ENCODE data around the gene POPDC2. TPM values are rescaled to one million over a fixed set of nuclear protein-coding genes. Genes with fewer than 3 reads are reported as not detected.
A peak's percentile ranks its signal among the peaks of the same experiment; 100 is the strongest.

POPDC2 gene
- total RNA-seq, 3 donors from 2014 or later = 0.84 to 2.3 (median 2.0) TPM

DNA sequence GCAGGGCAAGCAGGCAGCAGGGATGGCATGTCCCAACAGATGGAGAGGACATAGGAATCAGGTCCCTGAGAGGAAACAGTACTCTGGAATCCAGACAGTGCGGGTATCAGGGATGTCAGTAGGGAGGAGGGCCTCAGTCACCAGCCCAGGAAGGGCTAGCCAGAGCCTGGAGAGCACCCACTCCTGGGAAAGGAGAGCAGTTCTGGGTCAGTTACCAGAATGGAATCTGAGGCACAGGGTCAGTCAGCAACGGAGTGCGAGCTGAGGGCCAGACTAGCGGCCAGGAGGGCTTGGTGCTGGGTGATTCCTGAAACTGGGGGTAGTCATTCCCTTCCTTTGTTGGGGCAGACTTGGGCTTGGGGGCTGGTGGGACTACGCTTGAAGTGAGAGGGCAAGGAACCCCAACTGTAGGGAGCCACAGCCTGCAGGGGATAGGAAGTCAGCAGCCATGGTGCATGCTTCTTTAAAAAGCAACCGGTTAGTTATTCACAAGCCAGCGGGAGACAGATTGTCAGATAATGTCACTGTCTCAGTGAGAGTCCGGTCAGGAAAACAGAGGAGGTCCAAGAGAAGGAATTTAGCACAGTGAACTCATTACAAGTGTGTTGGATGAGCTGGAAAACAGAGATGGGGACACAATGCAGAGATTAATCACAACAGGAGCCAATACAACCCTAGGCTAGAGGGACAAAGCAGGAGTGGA is 34.8 kb downstream of the POPDC2 start:
- ATAC-seq (no peak), DNase-seq (no peak)
- Mint-ChIP-seq H3K27me3 (ENCODE audit: low read depth) (peaks cover 8% of the 10 kb centered on the region), H3K4me3 (no peak overlapping the region), H3K4me1 (ENCODE audit: low read depth) (peaks cover 33% of the 10 kb centered on the region), H3K9me3 (no peaks in the 10 kb centered on the region), H3K36me3 (ENCODE audit: insufficient read depth) (no peaks in the 10 kb centered on the region)

DNA sequence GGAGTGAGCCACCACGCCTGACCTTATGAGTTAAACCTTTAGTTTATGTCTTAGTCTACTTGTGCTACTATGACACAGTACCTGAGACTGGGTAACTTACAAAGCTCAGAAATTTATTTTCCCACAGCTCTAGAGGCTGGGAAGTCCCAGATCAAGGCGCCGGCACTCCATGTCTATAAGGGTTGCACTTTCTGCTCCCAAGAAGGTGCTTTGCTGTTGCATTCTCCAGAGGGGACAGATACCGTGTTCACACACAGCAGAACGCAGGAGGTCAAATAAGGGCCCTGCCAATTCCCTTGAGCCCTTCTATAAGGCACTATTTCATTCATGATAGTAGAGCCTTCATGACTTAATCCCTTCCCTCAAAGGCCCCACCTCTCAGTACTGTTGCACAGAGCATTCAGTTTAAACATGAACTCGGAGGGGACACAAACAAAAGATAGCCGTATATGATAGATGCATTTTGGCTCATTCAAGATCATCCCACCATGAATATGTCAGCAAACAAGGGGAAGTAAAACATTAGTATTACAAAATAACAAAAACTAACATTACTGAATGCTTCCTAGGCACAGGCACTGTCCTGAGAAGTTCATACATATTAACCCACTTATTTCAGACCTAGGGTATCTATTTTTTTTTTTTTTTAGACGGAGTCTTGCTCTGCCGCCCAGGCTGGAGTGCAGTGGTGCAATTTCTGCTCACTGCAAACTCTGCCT is 36.2 kb downstream of the POPDC2 start:
- H3K4me1 Mint-ChIP-seq (ENCODE audit: low read depth) = peaks cover 29% of the 10 kb centered on the region

DNA sequence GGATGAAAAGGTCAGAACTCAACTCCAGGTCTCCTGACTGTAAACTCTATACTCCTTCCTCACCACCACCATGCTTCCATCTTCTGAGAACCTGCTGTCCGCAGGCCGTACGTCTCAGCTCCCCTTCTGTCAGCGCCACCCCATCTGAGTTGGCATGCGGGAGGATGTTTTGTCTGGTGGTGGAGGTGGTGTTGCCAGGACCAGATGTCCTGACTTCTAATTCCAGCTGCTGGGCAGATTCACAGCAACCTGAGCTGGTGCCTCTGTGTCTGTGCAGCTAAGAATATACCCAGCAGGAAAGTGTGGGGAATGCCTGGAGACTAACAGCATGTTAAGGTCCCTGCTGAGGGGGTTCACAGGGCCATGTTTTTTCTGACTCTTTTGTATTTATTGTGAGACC is 39.5 kb downstream of the POPDC2 start:
- H3K9me3 Mint-ChIP-seq = no peaks in the 10 kb centered on the region
- peaks cover 8% of the 10 kb centered on the region for H3K27me3 Mint-ChIP-seq (ENCODE audit: low read depth)
- no peaks in the 10 kb centered on the region for H3K36me3 Mint-ChIP-seq (ENCODE audit: insufficient read depth)
- H3K4me1 Mint-ChIP-seq (ENCODE audit: low read depth) = peaks cover 2% of the 10 kb centered on the region
- no peak overlapping the region for H3K4me3 Mint-ChIP-seq
- no peak for ATAC-seq
- DNase-seq = no peak

More for the DNA sequence above, 36.2 kb downstream of the POPDC2 start:
- no peaks in the 10 kb centered on the region for H3K36me3 Mint-ChIP-seq (ENCODE audit: insufficient read depth)
- peaks cover 8% of the 10 kb centered on the region for H3K27me3 Mint-ChIP-seq (ENCODE audit: low read depth)
- ATAC-seq (no peak), DNase-seq (no peak)
- no peaks in the 10 kb centered on the region for H3K9me3 Mint-ChIP-seq
- no peak overlapping the region for H3K4me3 Mint-ChIP-seq

DNA sequence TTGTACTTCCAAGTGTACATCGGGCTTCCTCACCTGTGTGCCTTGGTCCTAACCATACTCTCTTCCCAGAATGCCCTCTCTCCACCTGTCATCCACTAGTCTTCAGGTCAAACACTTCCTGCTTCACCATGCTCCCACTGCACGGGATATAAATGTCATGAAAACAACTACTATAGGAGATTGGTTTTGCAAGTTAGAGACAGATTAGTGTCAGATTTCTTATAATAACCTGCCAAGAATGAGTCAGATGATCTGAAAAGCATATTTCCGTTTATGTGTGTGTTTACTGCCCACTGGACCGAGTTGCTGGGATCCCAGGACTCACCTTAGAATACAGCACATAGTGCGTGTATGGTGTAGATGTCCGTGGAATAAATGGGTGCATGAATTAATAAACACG is 41.3 kb downstream of the POPDC2 start:
- Mint-ChIP-seq H3K36me3 (ENCODE audit: insufficient read depth) (no peaks in the 10 kb centered on the region), H3K9me3 (no peaks in the 10 kb centered on the region), H3K27me3 (ENCODE audit: low read depth) (peaks cover 2% of the 10 kb centered on the region), H3K4me3 (no peak overlapping the region), H3K4me1 (ENCODE audit: low read depth) (no peaks in the 10 kb centered on the region)
- ATAC-seq = no peak
- no peak for DNase-seq

DNA sequence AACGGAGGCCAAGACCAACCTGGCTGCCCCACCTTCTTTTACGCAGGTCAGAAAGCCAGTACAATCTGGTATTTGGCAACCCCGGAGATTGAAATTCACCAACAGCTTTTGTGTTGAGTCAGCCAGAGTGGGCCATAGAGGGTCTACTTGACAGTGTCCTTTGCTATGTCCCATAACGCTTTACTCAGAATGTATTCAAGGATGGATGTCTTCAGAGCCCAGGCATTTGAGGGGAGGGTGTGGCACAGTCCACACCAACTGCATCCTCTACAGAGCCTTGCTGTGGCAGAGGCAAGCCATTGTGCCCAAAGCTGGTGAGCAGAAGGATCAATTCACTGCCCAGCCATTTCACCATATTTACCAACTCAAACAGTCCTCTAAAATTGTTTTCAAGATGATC is 44.3 kb downstream of the POPDC2 start:
- peaks cover 2% of the 10 kb centered on the region for H3K27me3 Mint-ChIP-seq (ENCODE audit: low read depth)
- no peak for DNase-seq
- ATAC-seq = no peak
- H3K36me3 Mint-ChIP-seq (ENCODE audit: insufficient read depth) = no peaks in the 10 kb centered on the region
- no peaks in the 10 kb centered on the region for H3K9me3 Mint-ChIP-seq
- H3K4me1 Mint-ChIP-seq (ENCODE audit: low read depth) = no peaks in the 10 kb centered on the region
- no peak overlapping the region for H3K4me3 Mint-ChIP-seq

DNA sequence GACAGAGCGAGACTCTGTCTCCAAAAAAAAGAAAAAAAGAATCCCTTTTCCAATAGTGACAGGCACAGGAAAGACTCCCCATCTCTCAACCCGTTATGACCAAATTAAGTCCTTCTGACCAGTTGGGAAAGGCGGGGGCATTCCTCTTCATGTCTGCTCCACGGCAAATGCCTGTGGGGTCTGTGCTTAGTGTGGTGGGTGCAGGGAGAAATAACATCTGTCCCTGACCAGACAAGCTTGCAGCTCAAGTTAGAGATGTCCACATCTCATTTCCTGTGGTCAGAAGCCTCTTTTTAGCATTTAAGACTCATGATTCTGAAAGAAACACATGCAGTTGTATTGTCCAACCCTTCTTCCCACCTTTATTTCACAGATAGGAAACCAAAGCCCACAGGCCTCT is 46.5 kb downstream of the POPDC2 start:
- ATAC-seq = no peak
- Mint-ChIP-seq H3K9me3 (no peaks in the 10 kb centered on the region), H3K4me3 (no peak overlapping the region), H3K36me3 (ENCODE audit: insufficient read depth) (no peaks in the 10 kb centered on the region), H3K27me3 (ENCODE audit: low read depth) (peaks cover 7% of the 10 kb centered on the region), H3K4me1 (ENCODE audit: low read depth) (no peaks in the 10 kb centered on the region)
- no peak for DNase-seq

DNA sequence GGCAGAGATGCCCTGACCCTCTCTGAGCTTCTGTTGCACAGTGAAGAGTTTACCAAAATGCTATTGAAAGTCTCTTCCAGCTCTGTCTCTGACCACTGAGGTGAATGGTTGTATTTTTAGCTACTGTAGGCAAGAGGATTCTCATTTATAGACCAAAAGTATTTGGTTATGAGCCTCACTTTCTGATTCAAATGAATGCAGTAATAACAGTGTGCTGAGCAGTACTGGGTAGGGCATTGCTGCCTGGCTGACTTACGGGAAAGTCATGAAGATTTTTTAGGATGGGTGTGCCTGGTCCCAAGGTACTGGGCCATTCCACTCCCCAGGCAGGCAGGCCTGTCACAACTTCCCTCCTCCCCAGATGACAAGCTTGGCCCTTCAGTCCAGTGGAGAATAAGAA is 47.2 kb downstream of the POPDC2 start:
- Mint-ChIP-seq H3K4me1 (ENCODE audit: low read depth) (no peaks in the 10 kb centered on the region), H3K4me3 (no peak overlapping the region), H3K27me3 (ENCODE audit: low read depth) (peaks cover 7% of the 10 kb centered on the region), H3K9me3 (no peaks in the 10 kb centered on the region), H3K36me3 (ENCODE audit: insufficient read depth) (no peaks in the 10 kb centered on the region)
- DNase-seq (no peak), ATAC-seq (no peak)

DNA sequence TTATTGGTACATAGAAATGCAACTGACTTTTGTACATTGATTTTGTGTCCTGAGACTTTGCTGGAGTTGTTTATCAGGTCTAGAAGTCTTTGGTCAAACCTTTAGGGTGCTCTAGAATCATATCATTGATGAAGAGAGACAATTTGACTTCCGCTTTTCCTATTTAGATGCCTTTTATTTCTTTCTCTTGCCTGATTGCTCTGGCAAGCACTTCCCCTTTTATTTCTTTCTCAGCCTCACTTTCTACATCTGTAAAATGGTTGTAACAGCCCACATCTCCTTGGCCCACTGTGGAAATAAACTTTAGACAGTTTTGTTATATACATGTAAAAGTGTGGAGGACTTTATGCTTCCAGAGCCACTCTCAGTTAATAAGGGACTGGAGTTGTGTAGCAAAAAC is 48.7 kb downstream of the POPDC2 start:
- H3K36me3 Mint-ChIP-seq (ENCODE audit: insufficient read depth) = no peaks in the 10 kb centered on the region
- no peaks in the 10 kb centered on the region for H3K9me3 Mint-ChIP-seq
- DNase-seq (no peak), ATAC-seq (no peak)
- peaks cover 9% of the 10 kb centered on the region for H3K27me3 Mint-ChIP-seq (ENCODE audit: low read depth)
- H3K4me3 Mint-ChIP-seq = no peak overlapping the region
- no peaks in the 10 kb centered on the region for H3K4me1 Mint-ChIP-seq (ENCODE audit: low read depth)

DNA sequence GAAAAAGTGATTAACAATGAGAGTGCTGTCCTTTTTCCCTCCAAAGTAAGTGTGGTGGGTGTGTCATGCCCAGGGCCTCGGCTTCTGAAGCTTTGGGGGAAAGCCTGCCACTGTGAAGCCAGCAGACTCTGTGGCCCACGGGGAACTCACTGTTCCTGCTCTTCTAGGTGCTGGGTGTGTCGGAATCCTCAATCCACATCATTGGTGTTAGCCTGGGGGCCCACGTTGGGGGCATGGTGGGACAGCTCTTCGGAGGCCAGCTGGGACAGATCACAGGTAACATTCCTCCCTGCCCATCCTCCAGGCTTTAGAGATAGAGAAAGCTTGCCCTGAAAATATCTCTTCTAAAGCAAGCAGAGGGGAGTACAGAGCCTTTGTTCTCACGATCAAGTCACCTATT is 51.1 kb downstream of the POPDC2 start:
- Mint-ChIP-seq H3K36me3 (ENCODE audit: insufficient read depth) (no peaks in the 10 kb centered on the region), H3K4me3 (no peak overlapping the region), H3K4me1 (ENCODE audit: low read depth) (no peaks in the 10 kb centered on the region), H3K9me3 (no peaks in the 10 kb centered on the region), H3K27me3 (ENCODE audit: low read depth) (peaks cover 10% of the 10 kb centered on the region)
- DNase-seq = no peak
- ATAC-seq = no peak

DNA sequence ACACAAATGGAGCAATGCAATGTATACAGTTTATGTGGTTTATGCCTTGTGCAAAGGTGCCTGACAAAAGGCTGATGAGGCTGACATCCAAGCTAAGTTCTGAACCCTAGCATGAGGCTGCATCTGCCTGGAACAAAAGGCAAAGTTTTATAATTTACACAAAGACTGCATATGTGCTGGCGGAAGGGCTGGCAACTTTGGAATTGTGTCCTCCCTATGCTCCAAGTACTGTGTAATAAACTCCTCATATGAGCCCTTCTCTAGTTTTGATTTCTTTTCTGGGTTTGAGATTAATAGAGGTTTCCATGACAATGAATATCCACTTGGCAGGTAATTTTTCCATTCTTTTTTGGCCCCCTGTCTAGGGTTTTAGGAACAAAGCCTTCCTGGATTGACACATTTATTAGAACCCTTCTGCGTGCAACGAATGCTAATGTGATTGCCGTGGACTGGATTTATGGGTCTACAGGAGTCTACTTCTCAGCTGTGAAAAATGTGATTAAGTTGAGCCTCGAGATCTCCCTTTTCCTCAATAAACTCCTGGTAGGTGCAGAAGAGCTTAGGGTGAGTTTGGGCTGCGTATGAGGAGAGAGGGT is 51.9 kb downstream of the POPDC2 start:
- no peak for ATAC-seq

DNA sequence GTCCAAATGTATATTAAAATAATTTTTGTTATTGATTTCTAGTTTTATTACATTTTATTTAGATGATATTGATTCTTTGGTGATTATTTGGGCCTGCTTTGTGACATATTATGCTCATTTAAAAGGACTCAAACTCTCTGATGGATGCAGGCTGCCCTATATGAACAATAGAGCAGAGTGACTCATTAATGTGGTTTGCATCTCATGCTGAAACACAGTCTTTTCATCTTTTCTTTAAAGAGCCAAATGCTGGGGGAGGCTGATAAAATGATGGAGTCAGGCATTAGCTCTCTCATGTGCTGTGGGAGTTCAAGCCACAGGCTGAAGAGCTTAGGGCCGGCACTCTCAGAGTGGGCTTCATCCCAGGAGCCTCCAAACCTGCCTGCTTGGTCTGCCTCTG is 55.5 kb downstream of the POPDC2 start:
- H3K27me3 Mint-ChIP-seq (ENCODE audit: low read depth) = peaks cover 10% of the 10 kb centered on the region
- ATAC-seq (peak; percentile 58 to 78), DNase-seq (no peak)
- H3K36me3 Mint-ChIP-seq (ENCODE audit: insufficient read depth) = no peaks in the 10 kb centered on the region
- H3K4me3 Mint-ChIP-seq = no peak overlapping the region
- H3K9me3 Mint-ChIP-seq = no peaks in the 10 kb centered on the region
- H3K4me1 Mint-ChIP-seq (ENCODE audit: low read depth) = peaks cover 7% of the 10 kb centered on the region

More for the DNA sequence above, 51.9 kb downstream of the POPDC2 start:
- no peak overlapping the region for H3K4me3 Mint-ChIP-seq
- H3K36me3 Mint-ChIP-seq (ENCODE audit: insufficient read depth) = no peaks in the 10 kb centered on the region
- H3K27me3 Mint-ChIP-seq (ENCODE audit: low read depth) = peaks cover 12% of the 10 kb centered on the region
- no peaks in the 10 kb centered on the region for H3K4me1 Mint-ChIP-seq (ENCODE audit: low read depth)
- H3K9me3 Mint-ChIP-seq = no peaks in the 10 kb centered on the region
- DNase-seq = no peak

DNA sequence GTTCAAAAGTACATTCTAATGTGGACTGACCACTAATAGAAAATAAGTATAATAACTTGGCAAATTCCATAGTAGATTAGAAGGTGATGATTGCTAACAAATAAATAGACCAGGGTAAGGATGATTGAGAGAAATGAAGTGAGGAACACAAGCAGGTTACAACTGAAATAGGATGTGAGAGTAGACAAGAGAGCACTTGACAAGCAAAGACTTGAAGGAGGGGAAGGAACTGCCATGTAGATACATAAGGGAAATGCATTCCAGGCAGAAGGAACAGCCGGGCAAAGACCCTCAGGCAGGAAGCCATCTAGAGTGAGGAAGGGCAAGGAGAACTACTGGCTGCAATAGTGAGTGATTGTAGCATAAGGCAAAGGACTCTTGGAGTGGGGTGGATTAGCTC is 57.7 kb downstream of the POPDC2 start:
- no peak for DNase-seq
- H3K4me1 Mint-ChIP-seq (ENCODE audit: low read depth) = peaks cover 9% of the 10 kb centered on the region
- ATAC-seq = no peak
- no peak overlapping the region for H3K4me3 Mint-ChIP-seq
- peaks cover 3% of the 10 kb centered on the region for H3K27me3 Mint-ChIP-seq (ENCODE audit: low read depth)
- no peaks in the 10 kb centered on the region for H3K36me3 Mint-ChIP-seq (ENCODE audit: insufficient read depth)
- H3K9me3 Mint-ChIP-seq = no peaks in the 10 kb centered on the region

DNA sequence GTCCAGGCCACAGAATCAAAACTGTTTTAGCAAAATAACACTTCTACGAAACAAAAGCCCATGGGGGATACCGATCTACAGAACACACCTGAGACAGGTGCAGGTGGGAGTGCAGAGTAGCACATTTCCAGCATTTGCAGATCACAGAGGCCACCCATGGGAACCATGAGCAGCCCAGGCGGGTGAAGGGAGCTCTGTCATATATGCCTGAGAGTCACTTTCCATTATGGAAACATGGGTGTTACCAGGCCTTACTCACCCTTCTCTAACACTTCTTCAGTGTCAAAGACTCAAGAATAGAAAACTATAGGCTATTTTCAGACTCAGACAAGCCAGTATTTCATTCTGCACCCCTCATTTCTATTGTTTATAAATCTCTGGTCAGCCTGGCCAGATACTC is 59.2 kb downstream of the POPDC2 start:
- no peaks in the 10 kb centered on the region for H3K9me3 Mint-ChIP-seq
- peaks cover 9% of the 10 kb centered on the region for H3K4me1 Mint-ChIP-seq (ENCODE audit: low read depth)
- ATAC-seq = peak; percentile 41 to 58
- no peak overlapping the region for H3K4me3 Mint-ChIP-seq
- no peak for DNase-seq
- no peaks in the 10 kb centered on the region for H3K36me3 Mint-ChIP-seq (ENCODE audit: insufficient read depth)
- peaks cover 3% of the 10 kb centered on the region for H3K27me3 Mint-ChIP-seq (ENCODE audit: low read depth)

DNA sequence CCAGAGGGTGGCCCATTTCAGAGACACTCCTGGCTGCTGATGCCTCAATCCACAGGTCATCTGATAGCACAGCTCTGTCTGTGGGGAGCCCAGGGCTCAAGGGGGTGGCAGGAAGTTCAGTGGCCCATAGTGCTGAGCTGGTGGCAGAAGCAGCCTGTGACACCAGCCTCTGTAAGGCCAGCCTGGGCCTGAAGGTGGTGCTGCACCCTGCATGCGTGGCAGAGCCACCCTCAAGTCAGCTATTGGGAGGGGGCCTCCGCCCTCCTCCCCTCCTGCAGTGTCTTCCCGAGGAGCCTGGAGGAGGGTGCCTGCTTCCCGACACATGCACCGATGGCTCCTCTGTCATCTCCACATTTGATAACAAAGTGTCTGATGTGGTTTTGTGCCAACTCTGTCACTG is 59.7 kb downstream of the POPDC2 start:
- no peak for DNase-seq
- peaks cover 9% of the 10 kb centered on the region for H3K4me1 Mint-ChIP-seq (ENCODE audit: low read depth)

More for the DNA sequence above, 59.7 kb downstream of the POPDC2 start:
- peak; percentile 42 to 60 for ATAC-seq
- H3K9me3 Mint-ChIP-seq = no peaks in the 10 kb centered on the region
- H3K4me3 Mint-ChIP-seq = no peak overlapping the region
- no peaks in the 10 kb centered on the region for H3K36me3 Mint-ChIP-seq (ENCODE audit: insufficient read depth)
- H3K27me3 Mint-ChIP-seq (ENCODE audit: low read depth) = peaks cover 3% of the 10 kb centered on the region
